Measurements from ENCODE around the gene RAB3IL1.
"Not testable (repeated sequence)": the region's sequence is repeated elsewhere in the genome, so short reads cannot be mapped to it uniquely, and the experiment has no call there.

Gene RAB3IL1

GRCh38 chr11:61887839-61888494, 29.4 kb downstream of the RAB3IL1 start:
- DNase-seq = peak in 9 of 56 donors; percentile 8 to 55 (median 27)

GRCh38 chr11:61886643-61887042, 30.7 kb downstream of the RAB3IL1 start:
- no peak for DNase-seq

GRCh38 chr11:61885784-61886580, 31.4 kb downstream of the RAB3IL1 start:
- no peak for DNase-seq

GRCh38 chr11:61885166-61885778, 32.1 kb downstream of the RAB3IL1 start:
- DNase-seq = no peak

- no peak for DNase-seq
Observed at GRCh38 chr11:61883947-61884346, 33.4 kb downstream of the RAB3IL1 start.

- peak in 28 of 56 donors; percentile 5 to 76 (median 28) for DNase-seq
Observed at GRCh38 chr11:61883327-61883726, 34.0 kb downstream of the RAB3IL1 start.

GRCh38 chr11:61882879-61883278, 34.5 kb downstream of the RAB3IL1 start:
- no peak for DNase-seq

- DNase-seq = not testable (repeated sequence)
Observed at GRCh38 chr11:61882267-61882666, 35.1 kb downstream of the RAB3IL1 start.

- DNase-seq = no peak
Observed at GRCh38 chr11:61881397-61881796, 36.0 kb downstream of the RAB3IL1 start.

GRCh38 chr11:61880454-61880853, 36.9 kb downstream of the RAB3IL1 start:
- DNase-seq = no peak

- no peak for DNase-seq
Observed at GRCh38 chr11:61880031-61880430, 37.3 kb downstream of the RAB3IL1 start.

- DNase-seq = no peak
Observed at GRCh38 chr11:61879152-61879551, 38.2 kb downstream of the RAB3IL1 start.

GRCh38 chr11:61875698-61876097, 41.7 kb downstream of the RAB3IL1 start:
- DNase-seq = no peak

GRCh38 chr11:61874853-61875252, 42.5 kb downstream of the RAB3IL1 start:
- DNase-seq = no peak

GRCh38 chr11:61874377-61874809, 43.0 kb downstream of the RAB3IL1 start:
- no peak for DNase-seq

GRCh38 chr11:61873588-61874376, 43.6 kb downstream of the RAB3IL1 start:
- no peak for DNase-seq

GRCh38 chr11:61872935-61873565, 44.3 kb downstream of the RAB3IL1 start:
- DNase-seq = no peak

- peak in 53 of 56 donors; percentile 21 to 86 (median 66) for DNase-seq
Observed at GRCh38 chr11:61871158-61871597, 46.2 kb downstream of the RAB3IL1 start.

GRCh38 chr11:61870541-61871031, 46.8 kb downstream of the RAB3IL1 start:
- DNase-seq = no peak

GRCh38 chr11:61869708-61870451, 47.5 kb downstream of the RAB3IL1 start:
- DNase-seq = peak in 1 of 56 donors; percentile 15

Data from nucleus accumbens (tissue), 56 donors.